ENCODE results near the gene VPS35L.
"Not testable (repeated sequence)": the region's sequence is repeated elsewhere in the genome, so short reads cannot be mapped to it uniquely, and the experiment has no call there.

The VPS35L gene

DNA sequence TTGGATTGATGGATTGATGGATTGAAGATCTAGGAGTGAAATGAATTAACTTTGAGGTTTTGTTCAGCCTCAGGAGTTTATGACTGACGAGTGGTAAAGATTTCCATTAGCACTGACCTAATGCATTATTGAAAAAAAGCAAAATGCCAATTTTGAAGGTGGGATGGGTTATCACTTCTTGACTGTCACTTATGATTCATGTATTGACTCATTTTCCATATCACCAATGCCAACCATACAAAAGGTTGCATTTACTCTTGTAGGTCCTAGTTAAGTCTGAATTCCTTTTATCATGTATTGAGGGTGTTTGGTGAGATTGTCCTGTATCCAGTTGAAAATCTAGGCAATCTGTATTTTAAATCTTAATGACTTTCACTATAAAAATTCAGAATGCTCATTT lies 104.9 kb downstream of the VPS35L start:
- DNase-seq = no peak

DNA sequence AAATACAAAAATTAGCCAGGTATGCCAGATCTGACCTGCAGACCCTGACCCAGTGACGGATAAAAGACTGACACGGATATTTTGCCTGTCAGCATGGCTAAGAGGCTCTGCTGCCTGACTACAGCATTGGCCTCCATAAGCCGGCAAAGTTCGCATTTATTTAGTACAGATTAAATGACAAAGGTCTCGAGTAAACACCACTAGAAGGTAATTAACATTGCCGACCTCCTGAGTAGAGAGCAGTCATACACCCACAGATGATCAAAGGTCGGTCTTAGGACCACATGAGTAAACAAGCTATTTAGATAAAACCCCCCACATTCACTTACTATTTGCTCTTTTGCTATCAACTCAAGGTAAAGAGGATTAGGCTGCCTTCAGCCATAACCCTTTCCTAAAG lies 106.8 kb downstream of the VPS35L start:
- no peak for DNase-seq

DNA sequence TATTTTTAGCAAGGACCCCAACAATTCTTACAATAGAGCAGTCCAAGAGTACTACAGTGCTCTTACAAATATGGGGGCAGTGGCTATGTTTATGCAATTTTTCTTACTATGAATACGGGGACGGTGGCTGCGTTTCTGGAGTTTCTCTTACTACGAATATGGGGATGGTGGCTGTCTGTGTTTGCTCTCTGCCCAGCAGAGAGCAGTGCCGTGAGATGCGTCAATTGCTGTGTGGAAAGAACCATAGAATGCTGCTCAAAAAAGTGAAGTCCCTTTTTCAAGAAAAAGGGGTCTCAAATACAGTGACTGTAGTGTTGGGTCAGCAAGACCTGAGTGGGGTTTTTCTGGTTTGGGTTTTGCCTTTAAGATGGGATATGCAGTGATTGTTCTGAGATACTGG lies 108.7 kb downstream of the VPS35L start:
- DNase-seq = no peak

DNA sequence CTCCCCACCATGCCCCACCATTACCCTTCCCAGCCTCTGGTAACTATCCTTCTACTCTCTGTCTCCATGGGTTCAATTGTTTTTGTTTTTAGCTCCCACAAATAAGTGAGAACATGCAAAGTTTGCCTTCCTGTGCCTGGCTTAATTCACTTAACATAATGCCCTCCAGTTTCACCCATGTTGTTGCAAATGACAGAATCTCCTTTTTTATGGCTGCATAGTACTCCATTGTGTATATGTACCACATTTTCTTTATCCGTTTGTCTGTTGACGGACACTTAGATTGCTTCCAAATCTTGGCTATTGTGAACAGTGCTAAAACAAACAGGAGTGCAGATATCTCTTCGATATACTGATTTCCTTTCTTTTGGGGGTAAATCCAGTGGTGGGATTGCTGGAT lies 109.8 kb downstream of the VPS35L start:
- DNase-seq = not testable (repeated sequence)

DNA sequence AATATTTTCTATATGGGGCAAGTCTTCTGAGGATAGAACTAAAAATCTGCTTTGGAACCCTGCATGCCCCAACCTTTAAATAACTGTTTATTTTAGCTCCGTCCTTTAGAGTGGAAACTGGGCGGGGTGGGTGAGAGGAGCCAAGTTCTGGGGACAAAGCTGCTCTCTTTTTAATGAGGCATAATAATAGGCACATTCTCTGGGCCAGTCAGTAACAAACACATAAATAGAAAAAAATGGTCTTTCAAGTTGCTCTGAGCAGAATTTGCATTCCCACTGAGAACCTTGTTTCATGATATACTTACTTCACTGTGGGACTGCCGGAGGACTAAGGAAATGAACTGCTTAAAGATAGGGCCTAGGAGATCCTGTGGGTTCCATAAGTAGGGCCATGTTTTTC lies 111.0 kb downstream of the VPS35L start:
- DNase-seq = no peak

DNA sequence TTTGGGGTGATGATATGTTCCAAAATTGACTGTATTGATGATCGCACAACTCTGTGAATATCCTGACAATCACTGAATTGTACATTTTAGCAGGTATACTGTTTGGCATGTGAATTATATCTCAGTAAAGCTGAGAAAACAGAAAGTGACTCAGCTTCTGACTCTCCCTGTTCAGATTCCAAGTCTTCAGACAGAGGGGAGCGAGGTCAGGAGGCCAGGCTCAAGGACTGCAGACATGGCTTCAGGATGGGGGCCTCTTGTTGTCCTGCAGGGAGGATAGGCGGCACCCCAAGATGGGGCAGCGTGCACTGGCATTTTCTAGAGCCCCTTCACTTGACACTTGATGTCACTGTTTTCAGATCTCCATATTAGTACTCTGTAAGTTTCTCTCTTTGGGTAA lies 116.9 kb downstream of the VPS35L start:
- DNase-seq = no peak

DNA sequence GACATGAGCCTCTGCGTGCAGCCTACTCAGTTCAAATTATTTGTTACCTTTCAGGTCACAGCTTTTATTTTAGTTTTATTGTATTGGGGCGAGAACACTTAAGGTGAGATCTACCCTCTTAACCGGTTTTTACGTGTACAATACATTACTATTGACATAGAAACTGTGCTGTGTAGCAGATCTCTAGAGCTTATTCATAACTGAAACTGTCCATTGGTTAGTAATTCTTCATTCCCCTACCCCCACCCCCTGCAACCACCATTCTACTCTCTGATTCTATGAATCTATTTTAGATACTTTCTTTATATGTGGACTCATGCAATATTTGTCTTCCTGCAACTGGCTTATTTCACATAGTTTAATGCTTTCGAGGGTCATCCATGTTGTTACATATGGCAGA lies 119.0 kb downstream of the VPS35L start:
- DNase-seq = no peak

DNA sequence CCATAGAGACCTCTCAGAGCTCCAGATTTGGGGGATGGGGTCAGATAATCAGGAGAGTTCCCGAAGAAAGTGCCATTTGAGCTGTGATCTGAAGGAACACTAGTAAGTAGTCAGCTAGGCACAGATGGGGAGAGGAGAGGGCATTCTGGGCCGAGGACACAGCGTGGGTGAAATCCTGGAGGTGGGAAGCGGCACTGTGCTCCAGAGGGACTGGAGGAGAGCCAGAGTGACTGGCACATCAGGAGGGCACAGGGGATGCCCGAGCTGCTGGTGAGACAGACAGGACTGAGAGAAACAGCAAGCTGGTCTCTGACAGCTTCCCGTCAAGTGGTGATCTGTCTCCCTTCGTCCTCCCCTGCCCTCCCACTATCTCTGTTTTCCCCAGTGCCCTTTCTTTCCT lies 121.9 kb downstream of the VPS35L start:
- no peak for DNase-seq

DNA sequence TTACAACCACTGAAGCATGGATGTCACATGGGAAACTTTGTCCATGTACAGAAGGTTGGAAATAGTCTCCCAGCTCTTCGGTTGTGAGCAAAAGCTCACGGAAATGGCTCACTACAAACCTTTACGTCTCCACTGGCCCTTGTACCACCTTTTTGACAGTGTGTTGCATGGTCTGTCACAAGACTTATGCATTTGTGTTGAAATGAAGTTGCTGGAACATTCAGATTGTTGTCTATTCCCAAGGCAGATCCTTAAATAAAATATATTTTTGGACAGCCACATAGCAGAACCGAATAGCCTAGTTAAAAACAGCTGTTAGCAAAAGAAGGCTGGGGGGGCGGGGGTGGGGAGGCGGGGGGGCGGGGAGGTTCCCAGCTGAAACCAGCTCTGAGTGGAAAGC lies 123.3 kb downstream of the VPS35L start:
- DNase-seq = no peak

DNA sequence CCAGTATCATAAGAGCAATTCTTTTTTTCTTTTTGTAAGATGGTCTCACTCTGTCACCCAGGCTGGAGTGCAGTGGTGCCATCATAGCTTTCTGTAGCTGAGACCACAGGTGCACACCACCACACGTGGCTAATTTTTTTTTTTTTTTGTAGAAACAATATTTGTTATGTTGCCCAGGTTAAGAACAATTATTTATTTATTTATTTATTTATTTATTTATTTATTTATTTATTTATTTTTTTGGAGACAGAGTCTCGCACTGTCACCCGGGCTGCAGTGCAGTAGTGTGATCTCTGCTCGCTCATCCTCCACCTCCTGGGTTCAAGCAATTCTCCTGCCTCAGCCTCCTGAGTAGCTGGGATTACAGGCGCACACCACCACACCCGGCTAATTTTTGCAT lies 123.8 kb downstream of the VPS35L start:
- DNase-seq = not testable (repeated sequence)

DNA sequence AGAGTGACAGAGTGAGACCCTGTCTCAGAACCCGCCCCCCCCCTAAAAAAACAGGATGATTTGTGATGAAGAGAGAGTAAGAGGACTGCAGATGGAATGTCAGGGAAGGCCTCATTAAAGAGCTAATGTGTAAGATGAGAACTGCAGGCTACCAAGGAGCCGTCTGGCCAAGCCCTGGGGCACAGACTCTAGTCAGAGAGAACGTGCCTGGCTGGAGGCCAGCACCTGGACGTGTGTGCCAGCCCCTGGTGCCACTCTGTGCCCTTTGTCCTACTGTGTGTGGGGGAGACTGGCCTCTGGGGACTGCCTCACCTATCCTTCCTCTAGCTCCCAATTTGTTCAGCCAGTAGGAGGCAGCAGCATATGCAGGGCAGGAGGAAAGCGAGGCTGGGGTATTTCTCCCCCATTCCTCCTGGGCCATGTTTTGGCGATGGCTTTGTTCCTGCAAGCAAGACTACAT lies 125.4 kb downstream of the VPS35L start:
- DNase-seq = no peak

DNA sequence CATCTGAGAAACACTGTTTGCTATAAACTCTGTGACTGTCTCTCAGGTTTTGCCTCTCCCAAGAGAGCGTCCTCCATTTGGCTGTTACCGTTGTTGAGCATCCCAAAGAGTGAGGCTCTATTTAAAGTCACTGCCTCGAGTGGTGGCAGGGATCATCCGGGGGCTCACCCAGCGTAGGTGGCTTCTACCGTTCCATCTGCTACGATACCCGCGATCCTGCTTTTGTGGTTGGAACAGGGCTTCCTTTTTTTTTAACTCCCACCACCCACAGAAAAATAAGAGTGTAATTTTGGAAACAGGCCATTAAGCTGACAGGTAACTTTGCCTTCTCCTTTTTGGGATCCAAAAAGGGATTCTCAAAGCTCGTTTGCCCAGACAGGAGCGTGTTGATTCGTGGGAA lies 126.1 kb downstream of the VPS35L start:
- no peak for DNase-seq

DNA sequence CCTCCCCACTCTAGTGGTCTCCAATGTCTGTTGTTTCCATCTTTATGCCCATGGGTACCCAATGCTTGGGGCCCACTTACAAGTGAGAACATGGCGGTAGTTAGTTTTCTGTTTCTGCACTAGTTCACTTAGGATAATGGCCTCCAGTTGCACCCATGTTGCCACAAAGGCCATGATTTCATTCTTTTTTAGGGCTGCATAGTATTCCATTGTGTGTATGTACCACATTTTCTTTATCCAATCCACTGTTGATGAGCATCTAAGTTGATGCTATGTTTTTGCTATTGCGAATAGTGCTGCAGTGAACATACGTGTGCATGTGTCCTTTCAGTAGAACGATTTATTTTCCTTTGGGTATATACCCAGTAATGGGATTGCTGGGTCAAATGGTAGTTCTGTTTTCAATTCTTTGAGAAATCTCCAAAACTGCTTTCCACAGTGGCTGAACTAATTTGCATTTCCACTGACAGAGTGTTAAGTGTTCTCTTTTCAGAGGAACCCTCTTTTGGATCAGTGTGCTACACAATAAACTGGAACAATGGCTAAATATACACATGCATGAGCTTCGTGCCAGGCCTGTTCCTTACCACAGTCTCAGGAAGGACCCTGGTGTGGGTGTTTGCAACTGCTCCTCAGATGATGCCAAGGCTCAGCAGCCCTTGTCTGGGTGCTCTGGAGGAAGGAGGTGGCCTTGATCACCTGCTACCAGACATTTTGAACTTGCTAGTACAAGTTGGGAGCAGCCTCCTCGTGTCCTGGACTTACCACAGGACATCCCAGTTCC lies 128.1 kb downstream of the VPS35L start:
- no peak for DNase-seq

DNA sequence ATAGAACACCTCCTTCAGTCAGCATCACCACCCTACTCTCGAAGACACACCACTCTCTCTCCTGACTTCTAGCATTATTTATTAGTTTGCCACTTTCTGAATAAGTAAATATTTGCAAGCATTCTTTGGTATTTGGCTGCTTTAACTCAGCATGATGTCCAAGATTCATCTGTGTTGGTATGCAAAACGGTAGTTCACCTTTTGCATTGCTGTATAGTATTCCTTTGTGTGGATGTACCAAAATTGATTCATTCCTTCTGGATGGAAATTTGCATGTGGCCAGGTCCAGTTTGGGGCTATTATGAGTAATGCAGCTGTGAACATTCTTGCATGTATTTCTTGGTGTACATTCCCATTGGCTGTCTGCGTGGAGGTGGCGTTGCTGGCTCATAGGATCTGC lies 129.7 kb downstream of the VPS35L start:
- DNase-seq = no peak

DNA sequence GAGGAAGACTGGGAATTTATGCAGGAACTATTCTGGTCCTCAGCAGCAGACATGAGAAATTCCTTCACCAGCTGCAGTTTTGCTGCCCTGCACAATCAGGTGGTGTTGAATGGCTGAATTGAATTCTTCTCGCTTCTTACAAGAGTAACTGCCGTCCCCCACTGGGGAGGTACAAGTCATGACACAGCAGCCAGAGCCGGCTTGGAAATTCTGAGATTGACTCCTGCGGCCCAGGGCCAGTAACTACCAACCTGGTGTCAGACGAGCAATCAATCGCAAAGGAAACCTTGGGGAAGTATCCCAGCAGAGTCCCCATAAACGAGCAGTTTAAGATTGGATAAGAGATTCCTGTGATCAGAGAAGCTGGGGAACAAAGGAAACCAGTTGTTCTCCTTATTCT lies 131.8 kb downstream of the VPS35L start:
- DNase-seq = peak; percentile 62

DNA sequence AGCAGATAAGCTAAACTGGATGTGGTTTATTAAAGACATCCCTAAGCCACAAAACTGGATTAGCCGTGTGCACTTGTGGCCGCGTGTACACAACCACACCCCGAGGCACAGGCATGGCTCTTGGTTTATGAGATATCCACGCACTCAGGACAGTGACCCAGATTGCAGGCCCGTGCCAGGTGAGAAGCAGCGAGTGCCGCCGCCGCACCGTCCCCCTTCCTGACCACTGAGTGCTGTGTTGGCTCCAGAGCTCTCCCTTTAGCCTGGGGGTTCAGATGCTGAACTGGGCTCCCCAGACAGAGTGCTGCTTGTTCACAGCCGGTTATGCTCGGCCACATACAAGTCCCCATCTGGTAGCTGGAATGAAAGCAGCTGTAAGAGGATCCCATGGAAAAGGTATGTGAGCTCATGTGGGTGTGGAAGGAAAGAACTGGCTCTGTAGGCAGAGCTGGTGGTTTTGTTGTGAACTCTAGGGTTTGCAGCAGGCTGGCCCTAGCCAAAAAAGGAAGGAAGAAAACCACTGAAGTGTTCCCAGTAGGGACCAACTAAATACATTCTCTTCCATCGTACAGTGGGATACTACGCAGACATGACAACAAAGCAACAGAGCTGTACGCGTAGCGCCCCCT lies 133.0 kb downstream of the VPS35L start:
- no peak for DNase-seq

DNA sequence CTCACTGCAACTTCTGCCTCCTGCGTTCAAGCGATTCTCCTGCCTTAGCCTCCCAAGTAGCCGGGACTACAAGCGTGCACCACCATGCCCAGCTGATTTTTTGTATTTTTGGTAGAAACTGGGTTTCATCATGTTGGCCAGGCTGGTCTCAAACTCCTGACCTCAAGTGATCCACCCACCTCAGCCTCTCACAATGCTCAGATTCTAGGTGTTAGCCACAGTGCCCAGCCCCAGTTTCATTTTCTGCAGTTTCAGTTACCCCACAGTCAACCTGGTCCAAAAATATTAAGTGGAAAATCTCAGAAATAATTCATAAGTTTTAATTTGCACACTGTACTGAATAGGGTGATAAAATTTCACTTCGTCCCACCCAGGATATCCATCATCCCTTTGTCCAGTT lies 133.8 kb downstream of the VPS35L start:
- DNase-seq = no peak

DNA sequence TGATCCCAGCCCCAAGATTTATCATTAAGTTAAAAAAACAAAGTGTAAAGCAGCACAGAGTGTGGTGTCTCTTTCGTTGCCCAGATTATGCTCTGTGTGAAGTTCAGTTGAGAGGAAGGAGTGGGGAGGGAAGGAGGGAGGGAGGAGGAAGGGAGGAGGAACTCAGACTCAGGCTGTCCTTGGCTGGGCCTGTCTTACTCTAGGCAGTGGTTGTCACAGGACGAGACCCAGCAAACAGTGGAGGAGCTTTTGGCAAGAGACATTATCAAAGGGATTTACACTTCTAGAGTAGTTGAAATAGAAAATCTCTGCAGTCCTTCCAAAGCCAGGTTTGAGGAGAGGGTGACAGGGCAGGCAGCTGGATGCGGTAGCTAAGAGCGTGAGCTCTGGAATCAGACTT lies 134.7 kb downstream of the VPS35L start:
- no peak for DNase-seq

DNA sequence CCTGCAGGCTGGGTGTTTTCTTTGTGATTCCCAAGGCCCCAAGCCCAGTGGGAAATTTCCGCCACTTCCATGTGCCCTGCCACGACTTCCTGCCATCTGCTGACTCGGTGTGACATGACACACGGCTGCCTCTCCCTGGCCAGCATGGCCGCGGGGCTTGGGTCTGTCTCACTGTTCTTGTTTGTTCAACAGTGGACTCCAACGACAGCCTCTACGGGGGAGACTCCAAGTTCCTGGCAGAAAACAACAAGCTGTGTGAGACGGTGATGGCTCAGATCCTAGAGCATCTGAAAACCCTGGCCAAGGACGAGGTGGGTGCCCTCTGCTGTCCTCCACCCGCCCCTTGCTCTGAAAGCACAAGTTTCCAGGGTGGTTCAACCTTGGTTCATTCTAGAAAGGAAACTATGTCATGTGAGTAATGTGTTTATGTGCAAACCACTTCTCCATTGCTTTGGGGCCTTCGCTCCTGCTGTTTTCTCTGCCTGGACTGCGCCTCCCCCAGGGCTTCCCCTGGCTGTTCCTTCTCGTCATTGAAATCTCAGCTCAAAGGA lies 135.7 kb downstream of the VPS35L start:
- DNase-seq = no peak

DNA sequence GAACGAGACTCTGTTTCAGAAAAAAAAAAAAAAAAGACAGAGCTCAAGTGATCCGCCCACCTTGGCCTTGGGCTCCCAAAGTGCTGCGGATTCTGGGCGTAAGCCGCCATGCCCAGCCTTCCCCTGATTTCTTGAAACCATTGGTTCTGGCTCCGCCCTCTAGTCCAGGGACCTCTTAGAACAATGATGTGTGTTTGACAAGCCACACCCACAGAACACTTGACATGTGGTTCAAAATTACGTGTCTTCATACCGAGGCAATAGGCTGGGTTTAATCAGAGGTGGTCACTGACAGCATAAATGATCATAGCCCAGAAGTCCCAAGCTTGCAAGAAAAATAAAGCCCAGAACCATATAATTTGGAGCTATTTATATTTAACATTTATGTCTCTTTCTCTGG lies 139.5 kb downstream of the VPS35L start:
- no peak for DNase-seq

DNA sequence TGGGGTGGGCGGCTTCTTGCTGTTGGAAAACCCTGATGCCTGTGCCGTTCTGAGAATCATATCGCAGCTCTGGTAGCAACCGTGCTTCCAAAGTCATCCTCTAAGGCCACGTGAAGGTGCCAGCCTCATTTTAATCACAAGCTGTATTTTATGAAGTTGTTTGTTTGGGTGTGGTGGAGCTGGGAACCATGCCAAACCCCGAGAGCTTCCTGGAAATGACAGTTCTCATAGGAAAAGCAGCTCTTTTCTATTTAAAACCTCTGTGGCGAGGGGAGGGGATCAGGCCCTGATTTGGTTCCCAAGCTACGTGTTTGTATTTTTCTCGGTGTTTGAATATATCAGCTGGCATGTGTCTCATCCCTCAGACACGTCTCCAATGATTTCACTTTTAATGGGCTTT lies 140.8 kb downstream of the VPS35L start:
- DNase-seq = no peak

DNA sequence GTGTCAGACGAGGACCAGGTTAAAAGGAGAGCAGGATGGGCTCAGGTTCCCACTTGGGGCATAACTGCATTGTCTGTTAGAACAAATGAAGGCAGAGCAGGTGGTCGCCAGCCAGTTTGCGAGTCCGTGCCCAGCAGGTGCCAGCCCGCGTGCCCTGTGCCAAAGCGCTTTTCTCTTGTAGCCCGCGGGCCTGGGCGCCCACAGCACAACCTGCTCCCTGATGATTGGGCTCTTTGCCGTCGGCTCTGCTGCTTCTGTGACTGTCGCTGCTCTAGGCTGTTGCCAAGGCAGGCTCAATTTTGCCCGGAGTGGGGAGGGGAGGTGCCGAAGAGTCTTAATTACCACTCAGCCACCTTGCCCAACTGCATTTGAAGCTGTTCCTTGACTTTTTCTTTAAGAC lies 141.5 kb downstream of the VPS35L start:
- no peak for DNase-seq

DNA sequence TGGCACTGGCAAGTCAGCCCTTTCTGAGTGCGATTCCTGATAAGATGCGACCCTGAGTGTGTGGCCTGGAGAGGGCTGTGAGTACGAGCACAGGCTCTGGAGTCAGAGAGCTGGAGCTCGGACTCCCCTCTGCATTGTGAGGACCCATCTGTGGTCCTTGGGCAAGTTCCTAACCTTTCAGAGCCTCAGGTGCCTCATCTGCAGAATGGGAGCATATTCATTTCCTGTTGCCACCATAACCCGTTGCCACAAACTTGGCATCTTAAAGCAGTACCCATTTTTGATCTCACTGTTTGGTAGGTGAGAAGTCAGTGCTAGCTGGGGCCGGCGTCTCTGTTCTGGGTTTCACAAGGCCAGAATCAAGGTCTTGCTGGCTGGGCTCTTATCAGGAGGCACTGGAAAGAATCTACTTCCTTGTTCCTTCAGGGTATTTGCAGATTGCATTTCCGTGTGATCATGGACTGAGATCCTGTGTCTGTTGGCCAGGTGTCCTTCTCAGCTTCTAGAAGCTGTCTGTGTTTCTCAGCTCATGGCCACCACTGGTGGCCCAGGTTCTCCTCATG lies 142.3 kb downstream of the VPS35L start:
- no peak for DNase-seq

All from islet precursor cell (in vitro differentiated cells).